GM21737 (cell line): Measurements from ENCODE around the gene AP3B1.

ENCODE experiments used
- ATAC-seq: cut with Tn5 transposase; IDR thresholded peaks from one replicate; pipeline ENCODE4 v1.9.1; 2021; ENCODE audit warnings: mild to moderate bottlenecking, moderate library complexity; ENCODE audit not compliant: unreplicated experiment

AP3B1 gene

GRCh38 chr5:77983482-77984199 lies 310.9 kb downstream of the AP3B1 start:
- ATAC-seq = no peak

GRCh38 chr5:77981820-77982219 lies 312.7 kb downstream of the AP3B1 start:
- ATAC-seq = no peak

GRCh38 chr5:77974576-77974975 lies 319.9 kb downstream of the AP3B1 start:
- ATAC-seq = no peak

DNA sequence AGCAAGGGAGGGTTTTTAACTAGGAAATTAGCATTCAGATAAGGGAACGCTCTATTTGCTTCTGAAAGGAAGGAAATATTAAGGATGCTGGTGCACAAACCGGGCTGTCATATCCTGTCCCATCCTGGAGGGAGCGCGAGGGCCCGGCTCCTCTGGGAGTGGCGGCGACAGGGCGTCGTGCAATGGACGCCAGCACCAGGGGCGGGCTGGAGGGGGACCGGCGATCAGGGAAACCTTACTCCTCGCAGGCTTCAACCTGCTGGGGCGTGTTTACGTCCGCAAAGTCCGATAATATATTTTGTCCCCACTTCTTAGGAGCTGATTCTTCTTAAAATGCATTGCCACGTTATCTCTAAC lies 321.3 kb downstream of the AP3B1 start:
- no peak for ATAC-seq

- peak; percentile 67 for ATAC-seq
These were observed 321.8 kb downstream of the AP3B1 start for GRCh38 chr5:77972469-77973252.

DNA sequence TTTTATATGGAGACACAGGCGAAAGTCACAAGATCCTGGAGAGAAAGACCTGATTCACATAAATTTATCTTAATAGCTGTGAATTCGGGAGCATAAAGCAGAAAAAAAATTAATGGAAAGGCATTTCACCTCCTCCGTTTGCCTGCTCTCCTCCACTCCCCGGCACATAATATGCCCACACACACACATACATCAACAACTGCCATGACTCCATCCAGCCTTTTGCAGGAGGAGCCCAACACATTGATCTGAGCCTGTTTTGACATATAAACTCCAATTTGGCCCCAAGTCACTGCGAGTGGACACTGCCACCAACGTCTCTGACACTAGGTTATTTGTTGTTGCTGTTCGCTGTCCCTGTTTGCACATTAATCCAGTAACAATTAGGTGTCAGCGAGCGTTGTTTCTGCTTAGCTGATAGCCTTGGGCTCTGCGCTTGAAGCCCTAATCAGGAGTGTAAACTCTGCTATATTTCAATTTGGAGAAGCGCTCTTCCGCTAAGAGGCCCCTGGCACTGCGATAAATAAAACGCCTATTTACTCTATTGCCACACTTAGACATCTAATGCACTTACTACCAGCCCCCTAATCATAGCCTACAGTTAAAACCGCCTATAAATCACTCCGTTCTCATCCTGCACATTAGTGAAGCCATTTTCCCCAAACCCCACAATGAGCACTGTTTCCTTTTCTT lies 322.6 kb downstream of the AP3B1 start:
- no peak for ATAC-seq

GRCh38 chr5:77970891-77971290 lies 323.6 kb downstream of the AP3B1 start:
- ATAC-seq = no peak

- no peak for ATAC-seq
These were observed 330.7 kb downstream of the AP3B1 start for GRCh38 chr5:77963795-77964194.

DNA sequence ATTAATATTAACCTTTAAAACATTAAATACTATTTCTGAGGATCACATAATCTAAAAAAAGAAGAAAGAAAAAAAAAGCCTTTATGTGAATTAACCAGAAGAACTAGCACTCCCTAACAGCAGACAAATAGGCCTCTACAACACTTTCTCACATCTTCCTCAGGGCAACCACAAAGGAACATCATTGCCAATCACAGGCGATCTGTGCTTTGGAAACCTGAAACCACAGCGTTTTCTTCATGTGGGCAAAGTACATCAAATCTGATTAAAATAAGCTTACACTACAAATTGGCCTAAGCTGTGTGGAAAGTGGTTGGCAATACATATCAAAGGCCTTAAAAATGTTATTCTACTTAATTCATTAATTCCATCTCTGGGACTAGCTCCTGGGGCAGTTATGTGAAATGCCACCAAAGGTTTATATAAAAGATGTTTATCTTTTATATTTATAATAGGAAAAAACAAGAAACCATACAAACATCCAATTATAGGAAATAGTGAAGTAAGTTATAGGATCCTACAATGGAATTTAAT lies 333.6 kb downstream of the AP3B1 start:
- no peak for ATAC-seq

DNA sequence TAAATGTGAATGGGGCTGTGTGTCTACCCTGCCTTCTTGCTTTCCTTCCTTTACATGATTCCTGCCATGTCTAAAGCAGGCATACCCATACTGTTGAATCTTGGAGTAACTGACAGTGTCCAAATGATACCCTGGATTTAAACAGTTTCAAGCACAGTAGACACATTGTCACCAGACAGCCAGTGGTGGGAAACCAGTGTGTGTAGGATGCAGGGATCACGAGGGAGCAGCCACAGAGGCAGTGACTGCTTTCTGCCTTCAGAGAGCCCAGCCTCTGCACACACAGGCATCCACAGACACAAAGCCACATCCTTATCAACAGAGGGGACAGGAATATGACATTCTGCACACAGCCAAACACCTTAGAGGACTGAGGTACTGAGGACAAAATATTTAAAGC lies 334.2 kb downstream of the AP3B1 start:
- no peak for ATAC-seq

DNA sequence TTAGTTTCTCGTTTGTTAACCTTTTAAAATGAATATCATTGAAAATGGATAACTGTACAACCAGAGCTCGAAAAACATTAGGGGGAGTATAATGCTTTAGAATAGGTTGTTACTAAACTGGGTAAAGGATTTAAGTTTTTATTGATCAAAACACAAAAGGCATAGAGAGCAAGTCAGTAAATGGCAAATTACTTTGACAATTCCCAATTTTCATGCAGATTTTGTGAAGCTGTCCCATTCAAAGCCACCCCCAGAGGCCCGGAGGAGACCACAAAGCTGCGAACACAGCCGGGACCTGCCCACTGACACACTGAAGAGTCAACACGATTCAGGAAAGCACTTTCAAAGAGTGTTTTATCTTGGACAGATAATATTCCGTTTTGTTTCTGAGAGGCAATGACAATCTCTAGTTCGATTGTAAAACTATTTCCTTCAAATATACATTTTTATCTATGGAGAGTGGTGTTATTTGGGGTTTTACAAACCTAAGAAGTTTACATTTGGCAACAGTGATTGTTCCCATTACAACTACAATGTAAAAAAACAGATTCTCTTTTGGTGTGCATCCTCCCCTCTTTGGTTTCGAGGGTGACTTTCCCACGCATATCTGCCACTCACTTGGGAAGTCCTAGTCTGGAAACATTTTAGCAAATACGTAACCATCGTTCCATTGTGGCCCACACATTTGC lies 335.7 kb downstream of the AP3B1 start:
- no peak for ATAC-seq

GRCh38 chr5:77957931-77958521 lies 336.5 kb downstream of the AP3B1 start:
- ATAC-seq = no peak

GRCh38 chr5:77957516-77957915 lies 337.0 kb downstream of the AP3B1 start:
- no peak for ATAC-seq

GRCh38 chr5:77957081-77957480 lies 337.4 kb downstream of the AP3B1 start:
- ATAC-seq = no peak

GRCh38 chr5:77955577-77955976 lies 338.9 kb downstream of the AP3B1 start:
- ATAC-seq = no peak

- ATAC-seq = no peak
These were observed 341.1 kb downstream of the AP3B1 start for GRCh38 chr5:77953374-77953773.

GRCh38 chr5:77952636-77953212 lies 341.8 kb downstream of the AP3B1 start:
- ATAC-seq = no peak
